GM12873 (cell line): ENCODE results near the gene UCN.

ENCODE experiments used
- CTCF ChIP-seq: IDR thresholded peaks from 2 replicates; pipeline ENCODE4 v1.5.1; 2012; ENCODE audit warnings: low read depth, mild to moderate bottlenecking, moderate library complexity, low read length, control low read depth; ENCODE audit not compliant: insufficient read depth; ENCODE audit errors: missing control alignments

The UCN gene

GRCh38 chr2:27278010-27278409 lies 30.2 kb downstream of the UCN start:
- no peak for TF ChIP-seq CTCF

- TF ChIP-seq CTCF, result no peak
Measured at GRCh38 chr2:27275211-27276150, 32.8 kb downstream of the UCN start, which contains the start of gene DNAJC5G. TSS of gene DNAJC5G (plus strand) at chr2:27275433. CDS start at chr2:27276729, 1,296 bp downstream.

GRCh38 chr2:27271631-27272340 lies 36.5 kb downstream of the UCN start:
- no peak for TF ChIP-seq CTCF

- no peak for TF ChIP-seq CTCF
Measured at GRCh38 chr2:27270670-27271069, 37.6 kb downstream of the UCN start.

GRCh38 chr2:27270131-27270530 lies 38.1 kb downstream of the UCN start:
- no peak for TF ChIP-seq CTCF

- TF ChIP-seq CTCF, result no peak
Measured at GRCh38 chr2:27265536-27265870, 42.7 kb downstream of the UCN start.

GRCh38 chr2:27264753-27265535 lies 43.3 kb downstream of the UCN start:
- TF ChIP-seq CTCF, result peak; percentile 69
